ENCODE measurements around the gene SLC9A8. TPM values are rescaled to one million over a fixed set of nuclear protein-coding genes. Genes with fewer than 3 reads are reported as not detected.
A peak's percentile ranks its signal among the peaks of the same experiment; 100 is the strongest.

Gene SLC9A8
- total and polyA plus RNA-seq, 9 of the 15 experiments (the other 6 are each of a cell fraction or from before 2014, with no cell fraction given) = 0.56 to 9.7 (median 5.0) TPM

- TF ChIP-seq ETV1 (tag; conservative IDR thresholded peaks at IDR 0.05; ENCODE audit: low read depth) = peak; percentile 83
- TF ChIP-seq, protein P1, sequence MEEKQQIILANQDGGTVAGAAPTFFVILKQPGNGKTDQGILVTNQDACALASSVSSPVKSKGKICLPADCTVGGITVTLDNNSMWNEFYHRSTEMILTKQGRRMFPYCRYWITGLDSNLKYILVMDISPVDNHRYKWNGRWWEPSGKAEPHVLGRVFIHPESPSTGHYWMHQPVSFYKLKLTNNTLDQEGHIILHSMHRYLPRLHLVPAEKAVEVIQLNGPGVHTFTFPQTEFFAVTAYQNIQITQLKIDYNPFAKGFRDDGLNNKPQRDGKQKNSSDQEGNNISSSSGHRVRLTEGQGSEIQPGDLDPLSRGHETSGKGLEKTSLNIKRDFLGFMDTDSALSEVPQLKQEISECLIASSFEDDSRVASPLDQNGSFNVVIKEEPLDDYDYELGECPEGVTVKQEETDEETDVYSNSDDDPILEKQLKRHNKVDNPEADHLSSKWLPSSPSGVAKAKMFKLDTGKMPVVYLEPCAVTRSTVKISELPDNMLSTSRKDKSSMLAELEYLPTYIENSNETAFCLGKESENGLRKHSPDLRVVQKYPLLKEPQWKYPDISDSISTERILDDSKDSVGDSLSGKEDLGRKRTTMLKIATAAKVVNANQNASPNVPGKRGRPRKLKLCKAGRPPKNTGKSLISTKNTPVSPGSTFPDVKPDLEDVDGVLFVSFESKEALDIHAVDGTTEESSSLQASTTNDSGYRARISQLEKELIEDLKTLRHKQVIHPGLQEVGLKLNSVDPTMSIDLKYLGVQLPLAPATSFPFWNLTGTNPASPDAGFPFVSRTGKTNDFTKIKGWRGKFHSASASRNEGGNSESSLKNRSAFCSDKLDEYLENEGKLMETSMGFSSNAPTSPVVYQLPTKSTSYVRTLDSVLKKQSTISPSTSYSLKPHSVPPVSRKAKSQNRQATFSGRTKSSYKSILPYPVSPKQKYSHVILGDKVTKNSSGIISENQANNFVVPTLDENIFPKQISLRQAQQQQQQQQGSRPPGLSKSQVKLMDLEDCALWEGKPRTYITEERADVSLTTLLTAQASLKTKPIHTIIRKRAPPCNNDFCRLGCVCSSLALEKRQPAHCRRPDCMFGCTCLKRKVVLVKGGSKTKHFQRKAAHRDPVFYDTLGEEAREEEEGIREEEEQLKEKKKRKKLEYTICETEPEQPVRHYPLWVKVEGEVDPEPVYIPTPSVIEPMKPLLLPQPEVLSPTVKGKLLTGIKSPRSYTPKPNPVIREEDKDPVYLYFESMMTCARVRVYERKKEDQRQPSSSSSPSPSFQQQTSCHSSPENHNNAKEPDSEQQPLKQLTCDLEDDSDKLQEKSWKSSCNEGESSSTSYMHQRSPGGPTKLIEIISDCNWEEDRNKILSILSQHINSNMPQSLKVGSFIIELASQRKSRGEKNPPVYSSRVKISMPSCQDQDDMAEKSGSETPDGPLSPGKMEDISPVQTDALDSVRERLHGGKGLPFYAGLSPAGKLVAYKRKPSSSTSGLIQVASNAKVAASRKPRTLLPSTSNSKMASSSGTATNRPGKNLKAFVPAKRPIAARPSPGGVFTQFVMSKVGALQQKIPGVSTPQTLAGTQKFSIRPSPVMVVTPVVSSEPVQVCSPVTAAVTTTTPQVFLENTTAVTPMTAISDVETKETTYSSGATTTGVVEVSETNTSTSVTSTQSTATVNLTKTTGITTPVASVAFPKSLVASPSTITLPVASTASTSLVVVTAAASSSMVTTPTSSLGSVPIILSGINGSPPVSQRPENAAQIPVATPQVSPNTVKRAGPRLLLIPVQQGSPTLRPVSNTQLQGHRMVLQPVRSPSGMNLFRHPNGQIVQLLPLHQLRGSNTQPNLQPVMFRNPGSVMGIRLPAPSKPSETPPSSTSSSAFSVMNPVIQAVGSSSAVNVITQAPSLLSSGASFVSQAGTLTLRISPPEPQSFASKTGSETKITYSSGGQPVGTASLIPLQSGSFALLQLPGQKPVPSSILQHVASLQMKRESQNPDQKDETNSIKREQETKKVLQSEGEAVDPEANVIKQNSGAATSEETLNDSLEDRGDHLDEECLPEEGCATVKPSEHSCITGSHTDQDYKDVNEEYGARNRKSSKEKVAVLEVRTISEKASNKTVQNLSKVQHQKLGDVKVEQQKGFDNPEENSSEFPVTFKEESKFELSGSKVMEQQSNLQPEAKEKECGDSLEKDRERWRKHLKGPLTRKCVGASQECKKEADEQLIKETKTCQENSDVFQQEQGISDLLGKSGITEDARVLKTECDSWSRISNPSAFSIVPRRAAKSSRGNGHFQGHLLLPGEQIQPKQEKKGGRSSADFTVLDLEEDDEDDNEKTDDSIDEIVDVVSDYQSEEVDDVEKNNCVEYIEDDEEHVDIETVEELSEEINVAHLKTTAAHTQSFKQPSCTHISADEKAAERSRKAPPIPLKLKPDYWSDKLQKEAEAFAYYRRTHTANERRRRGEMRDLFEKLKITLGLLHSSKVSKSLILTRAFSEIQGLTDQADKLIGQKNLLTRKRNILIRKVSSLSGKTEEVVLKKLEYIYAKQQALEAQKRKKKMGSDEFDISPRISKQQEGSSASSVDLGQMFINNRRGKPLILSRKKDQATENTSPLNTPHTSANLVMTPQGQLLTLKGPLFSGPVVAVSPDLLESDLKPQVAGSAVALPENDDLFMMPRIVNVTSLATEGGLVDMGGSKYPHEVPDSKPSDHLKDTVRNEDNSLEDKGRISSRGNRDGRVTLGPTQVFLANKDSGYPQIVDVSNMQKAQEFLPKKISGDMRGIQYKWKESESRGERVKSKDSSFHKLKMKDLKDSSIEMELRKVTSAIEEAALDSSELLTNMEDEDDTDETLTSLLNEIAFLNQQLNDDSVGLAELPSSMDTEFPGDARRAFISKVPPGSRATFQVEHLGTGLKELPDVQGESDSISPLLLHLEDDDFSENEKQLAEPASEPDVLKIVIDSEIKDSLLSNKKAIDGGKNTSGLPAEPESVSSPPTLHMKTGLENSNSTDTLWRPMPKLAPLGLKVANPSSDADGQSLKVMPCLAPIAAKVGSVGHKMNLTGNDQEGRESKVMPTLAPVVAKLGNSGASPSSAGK (IDR thresholded peaks at IDR 0.05) = peak; percentile 43; the same call in 1 of the 2 replicates
- TF ChIP-seq, protein P2, sequence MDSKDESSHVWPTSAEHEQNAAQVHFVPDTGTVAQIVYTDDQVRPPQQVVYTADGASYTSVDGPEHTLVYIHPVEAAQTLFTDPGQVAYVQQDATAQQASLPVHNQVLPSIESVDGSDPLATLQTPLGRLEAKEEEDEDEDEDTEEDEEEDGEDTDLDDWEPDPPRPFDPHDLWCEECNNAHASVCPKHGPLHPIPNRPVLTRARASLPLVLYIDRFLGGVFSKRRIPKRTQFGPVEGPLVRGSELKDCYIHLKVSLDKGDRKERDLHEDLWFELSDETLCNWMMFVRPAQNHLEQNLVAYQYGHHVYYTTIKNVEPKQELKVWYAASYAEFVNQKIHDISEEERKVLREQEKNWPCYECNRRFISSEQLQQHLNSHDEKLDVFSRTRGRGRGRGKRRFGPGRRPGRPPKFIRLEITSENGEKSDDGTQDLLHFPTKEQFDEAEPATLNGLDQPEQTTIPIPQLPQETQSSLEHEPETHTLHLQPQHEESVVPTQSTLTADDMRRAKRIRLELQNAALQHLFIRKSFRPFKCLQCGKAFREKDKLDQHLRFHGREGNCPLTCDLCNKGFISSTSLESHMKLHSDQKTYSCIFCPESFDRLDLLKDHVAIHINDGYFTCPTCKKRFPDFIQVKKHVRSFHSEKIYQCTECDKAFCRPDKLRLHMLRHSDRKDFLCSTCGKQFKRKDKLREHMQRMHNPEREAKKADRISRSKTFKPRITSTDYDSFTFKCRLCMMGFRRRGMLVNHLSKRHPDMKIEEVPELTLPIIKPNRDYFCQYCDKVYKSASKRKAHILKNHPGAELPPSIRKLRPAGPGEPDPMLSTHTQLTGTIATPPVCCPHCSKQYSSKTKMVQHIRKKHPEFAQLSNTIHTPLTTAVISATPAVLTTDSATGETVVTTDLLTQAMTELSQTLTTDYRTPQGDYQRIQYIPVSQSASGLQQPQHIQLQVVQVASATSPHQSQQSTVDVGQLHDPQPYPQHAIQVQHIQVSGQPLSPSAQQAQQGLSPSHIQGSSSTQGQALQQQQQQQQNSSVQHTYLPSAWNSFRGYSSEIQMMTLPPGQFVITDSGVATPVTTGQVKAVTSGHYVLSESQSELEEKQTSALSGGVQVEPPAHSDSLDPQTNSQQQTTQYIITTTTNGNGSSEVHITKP (IDR thresholded peaks at IDR 0.05; ENCODE audit: partially characterized antibody) = no peak
- no peak for TF ChIP-seq RBM22 (IDR thresholded peaks at IDR 0.05; ENCODE audit: low read depth, low read length, poor library complexity, severe bottlenecking)
- TF ChIP-seq CHD4 (IDR thresholded peaks at IDR 0.05; ENCODE audit: insufficient read depth, insufficient replicate concordance, low read depth, low read length, poor library complexity, severe bottlenecking) = no peak
- TF ChIP-seq ZNF124 (CRISPR knock-in tag; IDR thresholded peaks at IDR 0.05) = no peak
- TF ChIP-seq SIRT6 (IDR thresholded peaks at IDR 0.05; ENCODE audit: low read depth, low read length) = no peak
- peak; percentile 99 for TF ChIP-seq ZFP36 (IDR thresholded peaks at IDR 0.05; ENCODE audit: low read depth, low read length, partially characterized antibody)
- TF ChIP-seq CGGBP1 (CRISPR knock-in tag; IDR thresholded peaks at IDR 0.05) = no peak
- no peak for TF ChIP-seq ZNF644 (tag; IDR thresholded peaks at IDR 0.05; ENCODE audit: low read depth)
These were observed at the start of gene SLC9A8 (continued) for GRCh38 chr20:49812507-49813304.

All from K562 (cell line).